AG09319 (cell line): ENCODE results near the gene ALG9.

ENCODE experiments used
- DNase-seq: peaks from one replicate; pipeline ENCODE4 v3.0.0-alpha.2; 2010; ENCODE audit warnings: low read depth; ENCODE audit errors: extremely low read depth
- TF ChIP-seq, protein P1 (sequence below): IDR thresholded peaks from 2 replicates; pipeline ENCODE4 v1.5.1; 2011; ENCODE audit warnings: low read depth, mild to moderate bottlenecking, inconsistent platforms, low read length, moderate library complexity

ALG9 gene

DNA sequence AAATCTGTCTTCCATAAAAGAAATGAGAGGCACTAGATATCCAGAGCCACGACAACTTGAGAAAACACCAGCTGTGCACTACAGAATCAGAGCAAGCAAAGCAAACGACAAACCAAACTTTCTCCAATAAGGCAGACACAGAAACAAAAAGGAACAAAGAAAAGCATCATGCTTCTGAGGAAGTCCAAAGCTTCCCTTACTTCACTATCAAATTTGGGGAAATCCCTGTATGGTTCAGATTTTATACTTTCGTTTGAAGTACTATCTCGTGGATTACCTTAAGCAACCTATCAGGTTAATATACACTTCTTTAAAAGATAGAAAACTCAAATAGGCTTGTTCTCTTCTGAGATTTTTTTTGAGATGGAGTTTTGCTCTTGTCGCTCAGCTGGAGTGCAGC is 27.7 kb downstream of the ALG9 start:
- TF ChIP-seq, protein P1, sequence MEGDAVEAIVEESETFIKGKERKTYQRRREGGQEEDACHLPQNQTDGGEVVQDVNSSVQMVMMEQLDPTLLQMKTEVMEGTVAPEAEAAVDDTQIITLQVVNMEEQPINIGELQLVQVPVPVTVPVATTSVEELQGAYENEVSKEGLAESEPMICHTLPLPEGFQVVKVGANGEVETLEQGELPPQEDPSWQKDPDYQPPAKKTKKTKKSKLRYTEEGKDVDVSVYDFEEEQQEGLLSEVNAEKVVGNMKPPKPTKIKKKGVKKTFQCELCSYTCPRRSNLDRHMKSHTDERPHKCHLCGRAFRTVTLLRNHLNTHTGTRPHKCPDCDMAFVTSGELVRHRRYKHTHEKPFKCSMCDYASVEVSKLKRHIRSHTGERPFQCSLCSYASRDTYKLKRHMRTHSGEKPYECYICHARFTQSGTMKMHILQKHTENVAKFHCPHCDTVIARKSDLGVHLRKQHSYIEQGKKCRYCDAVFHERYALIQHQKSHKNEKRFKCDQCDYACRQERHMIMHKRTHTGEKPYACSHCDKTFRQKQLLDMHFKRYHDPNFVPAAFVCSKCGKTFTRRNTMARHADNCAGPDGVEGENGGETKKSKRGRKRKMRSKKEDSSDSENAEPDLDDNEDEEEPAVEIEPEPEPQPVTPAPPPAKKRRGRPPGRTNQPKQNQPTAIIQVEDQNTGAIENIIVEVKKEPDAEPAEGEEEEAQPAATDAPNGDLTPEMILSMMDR, result no peak
- no peak for DNase-seq

DNA sequence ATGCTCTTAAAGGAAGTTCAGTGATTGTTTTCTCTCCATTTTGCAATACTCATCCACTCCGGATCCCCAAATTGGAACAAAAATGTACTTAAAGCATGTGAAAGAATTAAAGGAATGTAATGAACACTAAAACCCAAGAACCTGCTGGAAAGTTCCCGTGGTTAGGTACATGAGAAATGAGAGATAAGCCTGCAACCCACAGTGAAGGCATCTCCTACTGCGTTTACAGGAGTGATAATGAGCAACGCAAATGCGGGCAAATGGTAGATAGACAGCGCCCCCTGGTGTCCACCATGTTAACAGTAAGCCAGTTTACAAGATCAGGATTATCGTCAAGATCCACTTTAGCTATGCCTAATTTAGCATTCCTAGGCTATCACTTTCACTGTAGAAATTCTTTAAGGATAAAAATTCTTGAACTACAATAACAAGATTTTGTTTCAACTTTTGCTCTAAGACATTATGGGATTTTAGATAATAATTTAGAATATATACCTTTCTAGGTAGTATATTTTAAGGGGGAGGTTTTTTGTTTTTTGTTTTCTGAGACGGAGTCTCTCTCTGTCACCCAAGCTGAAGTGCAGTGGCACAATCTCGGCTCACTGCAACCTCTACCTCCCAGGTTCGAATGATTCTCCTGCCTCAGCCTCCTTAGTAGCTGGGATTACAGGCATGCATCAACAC is 29.9 kb downstream of the ALG9 start:
- peak; percentile 66 for DNase-seq
- TF ChIP-seq, protein P1, result peak; percentile 79

DNA sequence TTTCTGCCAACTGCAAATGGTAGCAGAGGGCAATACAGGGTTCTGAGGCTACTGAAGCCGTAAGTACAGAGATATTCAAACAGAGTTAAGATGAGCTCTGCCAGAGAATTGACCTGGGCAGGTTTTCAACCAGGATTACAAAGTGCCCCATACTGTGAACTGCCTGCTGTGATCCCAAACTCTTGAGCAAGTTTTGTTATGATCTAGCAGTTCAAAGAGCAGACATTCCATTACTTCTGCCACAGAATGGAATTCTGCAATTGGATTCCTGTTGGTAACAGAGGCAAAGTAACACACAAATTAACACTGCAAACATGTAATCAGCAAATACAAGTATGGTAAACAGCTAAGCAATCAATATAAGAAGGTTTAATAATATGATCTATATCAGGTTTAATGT is 31.2 kb downstream of the ALG9 start:
- DNase-seq, result no peak
- TF ChIP-seq, protein P1, result no peak

DNA sequence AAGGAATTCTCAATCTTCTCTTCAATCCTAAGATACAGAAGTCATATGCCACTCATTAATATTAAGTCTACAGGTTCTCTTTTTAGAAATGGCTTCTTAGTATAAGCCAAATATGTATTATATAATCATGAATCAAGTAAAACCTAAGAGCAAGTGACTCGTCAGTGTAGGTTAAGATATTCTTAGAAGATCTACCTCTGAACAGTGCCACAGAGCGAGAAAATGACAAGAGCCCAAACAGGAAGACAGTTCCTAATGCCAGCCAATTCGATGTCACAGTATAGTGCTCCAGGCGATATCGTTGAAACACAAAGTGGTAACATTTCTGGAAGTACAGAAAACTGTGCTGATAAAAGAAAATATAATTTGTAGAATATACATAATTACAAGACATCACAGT is 33.3 kb downstream of the ALG9 start:
- DNase-seq, result no peak
- TF ChIP-seq, protein P1, result no peak

DNA sequence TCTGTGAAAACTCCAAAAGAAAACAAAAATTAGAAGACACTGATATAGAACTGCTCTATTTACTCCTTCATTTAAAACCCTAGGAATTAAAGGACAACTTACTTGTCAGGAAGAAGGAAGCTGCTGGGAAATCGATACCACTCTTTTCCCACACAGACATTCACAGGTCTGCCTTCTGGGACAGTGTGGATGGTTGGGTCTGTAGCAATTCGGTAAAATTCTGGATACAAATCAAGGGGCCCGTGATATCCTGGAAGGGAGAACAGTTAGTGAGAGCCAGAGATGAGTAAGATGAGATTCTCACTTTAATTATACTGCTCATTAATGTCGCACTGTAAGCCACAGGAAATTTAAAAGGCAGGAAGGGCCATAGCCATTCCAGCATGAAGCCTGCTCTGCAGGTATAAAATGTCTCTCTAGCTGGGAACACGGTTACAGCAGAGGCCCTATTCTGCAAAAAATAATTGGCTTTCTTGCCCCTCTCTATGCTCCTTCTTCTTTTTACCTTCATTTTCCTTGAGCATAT is 34.0 kb downstream of the ALG9 start:
- DNase-seq, result no peak
- TF ChIP-seq, protein P1, result no peak

DNA sequence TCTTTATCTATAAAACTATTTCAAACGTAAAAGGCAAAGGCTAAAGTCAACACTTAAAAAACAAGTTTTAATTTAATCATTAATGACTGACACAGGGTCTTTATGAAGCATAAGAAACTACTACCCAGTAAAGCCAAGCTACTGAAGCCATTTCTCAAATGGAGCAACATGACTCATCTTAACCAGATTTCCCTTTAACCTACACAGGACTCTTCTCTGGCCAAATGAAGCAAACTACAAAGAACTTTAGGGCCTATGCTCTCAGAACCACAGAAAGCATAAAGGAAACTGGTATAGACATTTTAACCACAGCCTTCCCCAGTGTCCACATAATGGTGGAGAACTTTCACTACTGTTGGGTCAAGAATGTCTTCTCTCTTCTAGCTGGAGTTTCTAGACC is 34.7 kb downstream of the ALG9 start:
- no peak for DNase-seq

DNA sequence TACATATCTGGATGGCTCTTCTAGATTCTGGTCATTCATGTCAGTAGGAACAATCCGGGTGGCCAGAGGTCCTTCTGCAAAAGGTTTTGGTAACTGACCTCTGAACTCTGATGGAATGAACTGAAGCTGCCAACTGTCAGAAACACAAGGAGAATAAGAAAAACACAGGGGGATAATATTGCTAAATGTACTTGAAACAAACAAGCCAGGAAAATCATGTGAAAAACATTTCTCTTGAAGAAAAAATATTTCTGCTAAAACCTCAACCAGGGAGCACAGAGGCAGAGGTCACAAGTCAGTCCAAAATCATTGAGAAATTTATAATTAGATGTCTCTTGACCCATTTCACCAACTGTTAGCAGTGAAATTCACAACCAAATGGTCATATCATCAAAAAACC is 35.2 kb downstream of the ALG9 start:
- no peak for DNase-seq
- TF ChIP-seq, protein P1, result no peak

More for the DNA sequence above, 34.7 kb downstream of the ALG9 start:
- TF ChIP-seq, protein P1, result no peak
